Progenitor cell of endocrine pancreas (in vitro differentiated cells): ENCODE results near the gene LOXHD1. TPM values are rescaled to one million over a fixed set of nuclear protein-coding genes. Genes with fewer than 3 reads are reported as not detected.

Experiments
- DNase-seq: peaks from one replicate; pipeline ENCODE4 v3.0.0; 2021; ENCODE audit warnings: low spot score; ENCODE audit not compliant: unreplicated experiment
- H3K27ac Mint-ChIP-seq: 2 replicates; pipeline ENCODE4 v1.8.0; 2021; ENCODE audit warnings: mild to moderate bottlenecking, moderate library complexity, mixed read lengths
- H3K27me3 Mint-ChIP-seq: 2 replicates; pipeline ENCODE4 v1.8.0; 2021; ENCODE audit warnings: mixed read lengths
- H3K36me3 Mint-ChIP-seq: 2 replicates; pipeline ENCODE4 v1.8.0; 2022; ENCODE audit warnings: mixed read lengths; ENCODE audit not compliant: insufficient read depth
- H3K4me1 Mint-ChIP-seq: 2 replicates; pipeline ENCODE4 v1.8.0; 2021; ENCODE audit warnings: low read depth, mixed read lengths
- H3K4me3 Mint-ChIP-seq: 2 replicates; pipeline ENCODE4 v1.8.0; 2021; ENCODE audit warnings: low read depth, mild to moderate bottlenecking, moderate library complexity, mixed read lengths
- H3K9me3 Mint-ChIP-seq: 2 replicates; pipeline ENCODE4 v1.8.0; 2021; ENCODE audit warnings: low read depth, mixed read lengths
- CTCF ChIP-seq: fragments of 200-600 bp; sonication (generic); IDR thresholded peaks from one replicate; pipeline ENCODE4 v1.5.0; 2021; ENCODE audit warnings: antibody characterized with exemption, mild to moderate bottlenecking; ENCODE audit not compliant: unreplicated experiment
- total RNA-seq: library from RNA; stranded (reverse); gene quantifications from 2 replicates; pipeline ENCODE4 v1.2.1, GENCODE V29; 2021

The LOXHD1 gene
- total RNA-seq, 1 donor from 2014 or later, result 0.36 TPM

- H3K36me3 Mint-ChIP-seq, result no peaks in the 10 kb centered on the region
- no peak for TF ChIP-seq CTCF
- no peak for DNase-seq
- H3K27me3 Mint-ChIP-seq, result peaks cover 21% of the 10 kb centered on the region
- H3K4me3 Mint-ChIP-seq, result no peak overlapping the region
- H3K4me1 Mint-ChIP-seq, result no peaks in the 10 kb centered on the region
- H3K27ac Mint-ChIP-seq, result no peak overlapping the region
- no peaks in the 10 kb centered on the region for H3K9me3 Mint-ChIP-seq
Measured at GRCh38 chr18:46565256-46565655, 91.8 kb downstream of the LOXHD1 start.

DNA sequence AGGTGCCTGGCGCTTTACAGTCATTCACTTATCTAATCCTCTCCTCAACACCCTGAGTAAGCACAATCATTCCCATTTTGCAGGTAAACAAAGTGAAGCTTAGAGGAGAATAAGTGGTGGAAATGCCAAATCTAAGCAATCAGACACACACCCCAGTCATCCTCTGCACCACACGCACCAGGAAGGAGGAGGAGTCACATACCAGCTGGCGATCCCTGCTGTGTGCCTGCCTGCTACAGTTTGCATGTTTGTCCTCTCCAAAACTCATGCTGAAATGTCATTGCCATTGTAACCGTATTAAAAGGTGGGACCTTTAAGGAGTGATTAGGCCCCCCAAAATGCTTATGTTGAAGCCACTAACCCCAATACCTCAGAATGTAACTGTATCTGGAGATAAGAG is 93.7 kb downstream of the LOXHD1 start:
- Mint-ChIP-seq H3K4me3 (no peak overlapping the region), H3K27me3 (peaks cover 11% of the 10 kb centered on the region), H3K36me3 (no peaks in the 10 kb centered on the region), H3K4me1 (no peaks in the 10 kb centered on the region), H3K27ac (no peak overlapping the region), H3K9me3 (no peaks in the 10 kb centered on the region)
- TF ChIP-seq CTCF, result no peak
- DNase-seq, result no peak

DNA sequence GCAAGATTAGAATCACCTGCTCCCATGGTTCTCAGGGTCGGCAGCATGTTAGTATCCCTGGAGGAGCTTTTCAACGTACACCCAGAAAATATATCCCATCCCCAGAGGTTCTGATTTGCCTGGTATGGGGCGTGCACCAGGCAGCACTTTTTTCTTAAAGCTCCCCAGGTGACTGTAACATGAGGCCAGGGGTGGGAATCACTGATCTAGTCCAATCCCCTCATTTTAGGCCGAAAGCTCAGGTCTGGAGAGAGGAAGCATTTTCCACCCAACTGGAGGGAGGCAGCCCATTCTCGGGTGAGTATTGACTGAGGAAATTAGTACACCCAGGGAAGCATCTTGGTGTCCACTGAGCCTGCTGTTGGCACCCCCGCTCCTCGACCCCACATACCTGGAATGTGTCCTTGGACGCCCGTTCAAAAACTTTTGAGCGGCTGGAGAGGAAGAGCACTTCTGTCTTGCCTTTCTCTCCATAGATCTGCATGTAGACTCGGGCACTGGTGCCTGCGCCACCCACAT is 94.3 kb downstream of the LOXHD1 start:
- Mint-ChIP-seq H3K4me3 (no peak overlapping the region), H3K27me3 (peaks cover 11% of the 10 kb centered on the region), H3K9me3 (no peaks in the 10 kb centered on the region), H3K4me1 (no peaks in the 10 kb centered on the region), H3K36me3 (no peaks in the 10 kb centered on the region), H3K27ac (no peak overlapping the region)
- DNase-seq, result no peak
- no peak for TF ChIP-seq CTCF

GRCh38 chr18:46560671-46561045 is 96.4 kb downstream of the LOXHD1 start:
- no peak for DNase-seq
- no peak overlapping the region for H3K27ac Mint-ChIP-seq
- no peaks in the 10 kb centered on the region for H3K36me3 Mint-ChIP-seq
- H3K9me3 Mint-ChIP-seq, result no peaks in the 10 kb centered on the region
- no peak for TF ChIP-seq CTCF
- no peaks in the 10 kb centered on the region for H3K4me1 Mint-ChIP-seq
- peaks cover 11% of the 10 kb centered on the region for H3K27me3 Mint-ChIP-seq
- H3K4me3 Mint-ChIP-seq, result no peak overlapping the region

- TF ChIP-seq CTCF, result no peak
- no peak overlapping the region for H3K4me3 Mint-ChIP-seq
- H3K4me1 Mint-ChIP-seq, result no peaks in the 10 kb centered on the region
- H3K36me3 Mint-ChIP-seq, result no peaks in the 10 kb centered on the region
- no peaks in the 10 kb centered on the region for H3K9me3 Mint-ChIP-seq
- H3K27me3 Mint-ChIP-seq, result peaks cover 11% of the 10 kb centered on the region
- no peak overlapping the region for H3K27ac Mint-ChIP-seq
- DNase-seq, result no peak
Measured at GRCh38 chr18:46559946-46560670, 96.9 kb downstream of the LOXHD1 start.
